OCI-LY7 (cell line): Measurements from ENCODE around the gene LANCL2. TPM values are rescaled to one million over a fixed set of nuclear protein-coding genes. Genes with fewer than 3 reads are reported as not detected.

Experiments used
- BruUV-seq: library from RNA; stranded (reverse); fragments of 400-500 nt; replicated peaks from 2 replicates; lab custom pipeline; 2021; lab: Mats Ljungman, UMichigan
- CTCF ChIA-PET: fragments of 300-600 bp; sonication (Branson Sonifier 250); formaldehyde crosslinking; loops from one replicate; lab custom pipeline; 2022; ENCODE audit warnings: antibody characterized with exemption; ENCODE audit not compliant: unreplicated experiment; lab: Charles Lee
- POLR2A ChIA-PET: fragments of 300-600 bp; sonication (Branson Sonifier 250); formaldehyde crosslinking; loops from one replicate; lab custom pipeline; 2022; ENCODE audit warnings: antibody characterized with exemption; lab: Charles Lee
- DNase-seq: peaks from one replicate; pipeline ENCODE4 v3.0.0-alpha.2; 2015; ENCODE audit warnings: low spot score
- H2AFZ ChIP-seq: fragments of 200-600 bp; sonication (generic), shearing (Covaris generic); 2 replicates; pipeline ENCODE4 v1.6.1; 2014; ENCODE audit warnings: mild to moderate bottlenecking, antibody characterized with exemption, low read length, moderate library complexity
- H3K27ac ChIP-seq: fragments of 200-600 bp; sonication (generic); 2 replicates; pipeline ENCODE4 v1.5.1; 2014; ENCODE audit warnings: mixed run types, low read depth, mild to moderate bottlenecking, moderate library complexity, low read length, inconsistent platforms; ENCODE audit not compliant: poor library complexity, severe bottlenecking
- H3K36me3 ChIP-seq: fragments of 200-600 bp; sonication (generic); 2 replicates; pipeline ENCODE4 v1.6.1; 2014; ENCODE audit warnings: mild to moderate bottlenecking, antibody characterized with exemption, low read length, moderate library complexity, mixed read lengths; ENCODE audit not compliant: insufficient read depth
- H3K4me1 ChIP-seq: fragments of 200-600 bp; sonication (generic); 2 replicates; pipeline ENCODE4 v1.5.1; 2014; ENCODE audit warnings: mild to moderate bottlenecking, low read length; ENCODE audit not compliant: insufficient read depth, poor library complexity, severe bottlenecking
- H3K4me2 ChIP-seq: fragments of 200-600 bp; sonication (generic); 2 replicates; pipeline ENCODE4 v1.6.1; 2014; ENCODE audit warnings: mild to moderate bottlenecking, low read length
- H3K4me3 ChIP-seq: fragments of 200-600 bp; sonication (generic); 2 replicates; pipeline ENCODE4 v1.5.1; 2014; ENCODE audit warnings: mild to moderate bottlenecking, low read depth, low read length; ENCODE audit not compliant: poor library complexity, severe bottlenecking
- H3K79me2 ChIP-seq: fragments of 200-600 bp; sonication (generic); 2 replicates; pipeline ENCODE4 v1.6.1; 2016; ENCODE audit warnings: low read depth, mild to moderate bottlenecking, low read length, moderate library complexity, mixed read lengths; ENCODE audit not compliant: insufficient read depth
- H3K9me2 ChIP-seq: fragments of 200-600 bp; sonication (generic); 2 replicates; pipeline ENCODE4 v1.6.1; 2016; ENCODE audit warnings: mild to moderate bottlenecking, low read length, mixed read lengths; ENCODE audit not compliant: insufficient read depth
- H3K9me3 ChIP-seq: fragments of 200-600 bp; sonication (generic); 2 replicates; pipeline ENCODE4 v1.6.1; 2014; ENCODE audit warnings: mild to moderate bottlenecking, mixed run types, low read length, mixed read lengths
- H4K20me1 ChIP-seq: fragments of 200-600 bp; sonication (generic); 2 replicates; pipeline ENCODE4 v1.6.1; 2014; ENCODE audit warnings: mild to moderate bottlenecking, antibody characterized with exemption, low read length, moderate library complexity, mixed read lengths; ENCODE audit not compliant: insufficient read depth
- EZH2phosphoT487 ChIP-seq: fragments of 200-600 bp; sonication (generic); IDR thresholded peaks from 2 replicates; pipeline ENCODE4 v1.6.1; 2018; ENCODE audit warnings: low read depth, borderline replicate concordance, mild to moderate bottlenecking, mixed run types, antibody characterized with exemption, low read length, moderate library complexity, mixed read lengths
- intact Hi-C: fragments of 100-400 bp; cut with micrococcal nuclease; formaldehyde crosslinking; loops from one replicate; pipeline ENCODE4 v1.10.0; 2022; ENCODE audit not compliant: unreplicated experiment
- total RNA-seq, 2 experiments: library from RNA; depleted of rRNA in 1 of 2; stranded (reverse); fragments of >200 nt in 1 of 2; shearing (Covaris generic) in 1 of 2; gene quantifications; 2 replicates each; pipeline ENCODE4 v1.2.3, GENCODE V29; 2014 to 2022
- TF ChIP-seq, protein P1 (sequence below): fragments of 200-600 bp; sonication (generic); conservative IDR thresholded peaks from 2 replicates; pipeline ENCODE4 v1.5.1; 2014; ENCODE audit warnings: mild to moderate bottlenecking, antibody characterized with exemption, low read length, moderate library complexity, mixed read lengths

Gene LANCL2
- total RNA-seq, 2 experiments from 2014 or later, result 6.5 to 9.5 TPM

DNA sequence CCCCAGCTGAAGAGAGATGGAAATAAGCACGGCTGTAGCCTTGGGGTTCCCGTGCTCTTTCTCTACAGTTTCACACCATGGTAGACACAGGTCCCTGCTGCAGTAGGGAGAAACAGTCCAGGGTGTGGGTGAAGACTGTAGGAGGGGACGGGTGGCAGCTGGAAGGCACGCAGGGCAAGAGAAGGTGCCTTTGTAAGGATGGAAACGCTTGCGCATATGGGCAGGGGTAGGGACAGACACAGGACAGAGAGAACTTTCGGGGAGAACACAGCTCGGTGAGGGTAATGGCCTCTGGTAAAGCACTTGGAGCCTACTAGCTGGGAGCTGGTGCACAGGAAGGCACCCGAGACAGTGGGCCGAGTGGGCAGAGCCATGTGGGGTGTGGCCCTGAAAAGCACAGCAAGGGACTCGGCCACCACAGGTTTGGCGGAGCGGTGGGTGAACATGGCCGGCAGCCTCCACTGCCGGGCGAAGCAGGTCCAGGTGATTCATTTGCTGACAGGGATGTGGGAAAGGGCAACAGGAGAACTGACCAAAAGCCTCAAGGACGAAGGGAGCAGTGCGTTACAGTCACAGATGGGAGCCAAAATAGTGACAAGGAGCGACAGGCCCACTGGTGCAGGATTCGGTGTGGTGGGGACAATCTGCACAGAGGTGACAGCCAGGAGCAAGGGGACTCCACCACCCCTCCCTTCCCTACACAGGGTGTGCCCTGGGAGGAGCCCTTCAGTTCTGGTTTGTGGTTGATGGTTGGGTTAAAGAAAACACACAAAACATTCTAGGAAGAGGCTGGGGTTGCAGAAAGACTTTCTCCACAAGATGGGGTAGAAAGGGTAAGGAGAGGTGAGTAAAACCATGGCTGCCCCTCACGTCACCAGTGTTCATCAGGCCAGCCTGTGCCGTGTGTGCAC lies 110.1 kb downstream of the LANCL2 start:
- peaks cover 23% of the 10 kb centered on the region; the same call in 1 of the 2 replicates for H3K36me3 ChIP-seq
- POLR2A ChIA-PET, result no interaction called here
- no peak overlapping the region for H2AFZ ChIP-seq
- H3K4me3 ChIP-seq, result no peak overlapping the region
- intact Hi-C loops, result no loop called here
- no peak for TF ChIP-seq EZH2phosphoT487
- TF ChIP-seq, protein P1, sequence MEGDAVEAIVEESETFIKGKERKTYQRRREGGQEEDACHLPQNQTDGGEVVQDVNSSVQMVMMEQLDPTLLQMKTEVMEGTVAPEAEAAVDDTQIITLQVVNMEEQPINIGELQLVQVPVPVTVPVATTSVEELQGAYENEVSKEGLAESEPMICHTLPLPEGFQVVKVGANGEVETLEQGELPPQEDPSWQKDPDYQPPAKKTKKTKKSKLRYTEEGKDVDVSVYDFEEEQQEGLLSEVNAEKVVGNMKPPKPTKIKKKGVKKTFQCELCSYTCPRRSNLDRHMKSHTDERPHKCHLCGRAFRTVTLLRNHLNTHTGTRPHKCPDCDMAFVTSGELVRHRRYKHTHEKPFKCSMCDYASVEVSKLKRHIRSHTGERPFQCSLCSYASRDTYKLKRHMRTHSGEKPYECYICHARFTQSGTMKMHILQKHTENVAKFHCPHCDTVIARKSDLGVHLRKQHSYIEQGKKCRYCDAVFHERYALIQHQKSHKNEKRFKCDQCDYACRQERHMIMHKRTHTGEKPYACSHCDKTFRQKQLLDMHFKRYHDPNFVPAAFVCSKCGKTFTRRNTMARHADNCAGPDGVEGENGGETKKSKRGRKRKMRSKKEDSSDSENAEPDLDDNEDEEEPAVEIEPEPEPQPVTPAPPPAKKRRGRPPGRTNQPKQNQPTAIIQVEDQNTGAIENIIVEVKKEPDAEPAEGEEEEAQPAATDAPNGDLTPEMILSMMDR, result no peak
- H3K9me3 ChIP-seq, result no peaks in the 10 kb centered on the region
- no peak for DNase-seq
- CTCF ChIA-PET, result no interaction called here
- no TSS peak for BruUV-seq
- no peaks in the 10 kb centered on the region for H4K20me1 ChIP-seq
- H3K4me2 ChIP-seq, result no peak overlapping the region
- no peaks in the 10 kb centered on the region for H3K79me2 ChIP-seq
- no peaks in the 10 kb centered on the region for H3K9me2 ChIP-seq
- peaks cover 5% of the 10 kb centered on the region for H3K4me1 ChIP-seq
- no peak overlapping the region for H3K27ac ChIP-seq

GRCh38 chr7:55475855-55476803 lies 111.0 kb downstream of the LANCL2 start:
- Histone ChIP-seq H4K20me1 (no peaks in the 10 kb centered on the region), H3K27ac (no peak overlapping the region), H3K4me3 (no peak overlapping the region), H3K9me2 (no peaks in the 10 kb centered on the region), H3K79me2 (no peaks in the 10 kb centered on the region), H3K36me3 (peaks cover 20% of the 10 kb centered on the region; the same call in 1 of the 2 replicates), H2AFZ (no peak overlapping the region), H3K4me2 (no peak overlapping the region), H3K4me1 (no peaks in the 10 kb centered on the region), H3K9me3 (no peaks in the 10 kb centered on the region)
- BruUV-seq, result no TSS peak
- ChIA-PET CTCF (no interaction called here), POLR2A (interaction anchor here (1.2 kb wide), 1 partner anchor 33 kb away, joined by 3 read pairs; no protein-coding TSS in a partner anchor)
- no peak for DNase-seq
- no peak for TF ChIP-seq EZH2phosphoT487
- TF ChIP-seq, protein P1, result no peak
- intact Hi-C loops, result no loop called here
